BLaER1 treated with 17β-estradiol and CSF1 and Interleukin-3, amounts not matched to agents 10 nM and 100 nM (cell line): ENCODE results near the gene TRIM31.

Experiments used
- H3K27ac ChIP-seq, 11 experiments: shearing (Covaris generic); formaldehyde crosslinking; 2 replicates each; pipeline ENCODE4 v1.8.1; 2022
- H3K27me3 ChIP-seq, 11 experiments: shearing (Covaris generic); formaldehyde crosslinking; 2 replicates each; pipeline ENCODE4 v1.8.1; 2022
- H3K36me3 ChIP-seq, 11 experiments: shearing (Covaris generic); formaldehyde crosslinking; 2 replicates each; pipeline ENCODE4 v1.8.1; 2022
- H3K4me1 ChIP-seq, 10 experiments: shearing (Covaris generic); formaldehyde crosslinking; 2 replicates each; pipeline ENCODE4 v1.8.1; 2022
- H3K4me2 ChIP-seq, 11 experiments: shearing (Covaris generic); formaldehyde crosslinking; 2 replicates each; pipeline ENCODE4 v1.8.1; 2022
- H3K4me3 ChIP-seq, 10 experiments: shearing (Covaris generic); formaldehyde crosslinking; 2 replicates each; pipeline ENCODE4 v1.8.1; 2022
- H3K9ac ChIP-seq, 11 experiments: shearing (Covaris generic); formaldehyde crosslinking; 2 replicates each; pipeline ENCODE4 v1.8.1; 2022
- H3K9me3 ChIP-seq, 11 experiments: shearing (Covaris generic); formaldehyde crosslinking; replicated peaks in 1 of 11; 2 replicates each; pipeline ENCODE4 v1.8.1; 2022
- H4K20me1 ChIP-seq, 11 experiments: shearing (Covaris generic); formaldehyde crosslinking; 2 replicates each; pipeline ENCODE4 v1.8.1; 2022
- Cebpa-rat ChIP-seq, 11 experiments: shearing (Covaris generic); IDR thresholded peaks; 2 replicates each; pipeline ENCODE4 v1.8.1; 2022

Gene TRIM31

GRCh38 chr6:30136570-30137286, 23.8 kb upstream of the TRIM31 start:
- TF ChIP-seq Cebpa-rat (IDR thresholded peaks at IDR 0.05), result no peak
- H3K9me3 ChIP-seq, result no peaks in the 10 kb centered on the region
- no peak overlapping the region for H3K27ac ChIP-seq
- H3K4me2 ChIP-seq, result peak overlapping the region; percentile 25 to 84 (median 69); a peak in 20 of 22 replicates
- no peaks in the 10 kb centered on the region for H3K36me3 ChIP-seq
- peaks cover 8 to 22% (median 18%) of the 10 kb centered on the region in 10 experiments; a peak in 19 of 20 replicates for H3K4me1 ChIP-seq
- no peak overlapping the region for H3K4me3 ChIP-seq
- H3K27me3 ChIP-seq, result no peaks in the 10 kb centered on the region
- H4K20me1 ChIP-seq, result no peaks in the 10 kb centered on the region
- peak overlapping the region in 1 of 11 experiments; percentile 17; a peak in 1 of 22 replicates for H3K9ac ChIP-seq

- Histone ChIP-seq H4K20me1 (no peaks in the 10 kb centered on the region), H3K9me3 (no peaks in the 10 kb centered on the region), H3K4me3 (no peak within 1 kb of the TSS), H3K4me1 (peaks cover 9 to 30% (median 20%) of the 10 kb centered on the region in 10 experiments; a peak in 19 of 20 replicates), H3K27me3 (no peaks in the 10 kb centered on the region), H3K9ac (peak within 1 kb of the TSS in 1 of 11 experiments; percentile 17; a peak in 1 of 22 replicates), H3K4me2 (peak within 1 kb of the TSS; percentile 25 to 84 (median 69); a peak in 20 of 22 replicates), H3K27ac (no peak within 1 kb of the TSS), H3K36me3 (no peaks in the 10 kb centered on the region)
- TF ChIP-seq Cebpa-rat (IDR thresholded peaks at IDR 0.05), result no peak
These were observed 22.9 kb upstream of the TRIM31 start, which contains the start of gene TRIM40 for GRCh38 chr6:30135757-30136156. TSS of gene TRIM40 (plus strand) at chr6:30136140. CDS start at chr6:30137037, 897 bp downstream.

- TF ChIP-seq Cebpa-rat (IDR thresholded peaks at IDR 0.05), result no peak
- Histone ChIP-seq H4K20me1 (no peaks in the 10 kb centered on the region), H3K9me3 (no peaks in the 10 kb centered on the region), H3K4me1 (peaks cover 12 to 37% (median 26%) of the 10 kb centered on the region in 10 experiments; a peak in 19 of 20 replicates), H3K27ac (no peak overlapping the region), H3K9ac (no peak overlapping the region), H3K36me3 (no peaks in the 10 kb centered on the region), H3K4me2 (peak overlapping the region in 3 of 11 experiments; percentile 64 to 73 (median 69); a peak in 1 of 22 replicates), H3K27me3 (peaks cover 0 to 6% (median 0%) of the 10 kb centered on the region in 11 experiments; a peak in 3 of 22 replicates), H3K4me3 (no peak overlapping the region)
These were observed 22.3 kb upstream of the TRIM31 start for GRCh38 chr6:30135147-30135546.

GRCh38 chr6:30131947-30132497, 19.1 kb upstream of the TRIM31 start:
- Histone ChIP-seq H3K36me3 (no peaks in the 10 kb centered on the region), H3K4me2 (peak overlapping the region in 1 of 11 experiments; percentile 3; a peak in 2 of 22 replicates), H3K9me3 (no peaks in the 10 kb centered on the region), H3K27me3 (peaks cover 19 to 37% (median 29%) of the 10 kb centered on the region in 11 experiments), H3K4me1 (peaks cover 16 to 58% (median 43%) of the 10 kb centered on the region in 10 experiments; a peak in 19 of 20 replicates), H4K20me1 (0 out of 22 replicates have a peak, but pooled peaks cover 0 to 3% (median 0%) of the 10 kb centered on the region in 11 experiments), H3K9ac (no peak overlapping the region), H3K4me3 (no peak overlapping the region), H3K27ac (no peak overlapping the region)
- TF ChIP-seq Cebpa-rat (IDR thresholded peaks at IDR 0.05), result no peak

GRCh38 chr6:30130887-30131862, 18.3 kb upstream of the TRIM31 start:
- H3K4me2 ChIP-seq, result peak overlapping the region; percentile 10 to 68 (median 47)
- 0 out of 22 replicates have a peak, but pooled peaks cover 0 to 5% (median 0%) of the 10 kb centered on the region in 11 experiments for H4K20me1 ChIP-seq
- no peaks in the 10 kb centered on the region for H3K9me3 ChIP-seq
- no peak for TF ChIP-seq Cebpa-rat (IDR thresholded peaks at IDR 0.05)
- no peak overlapping the region for H3K4me3 ChIP-seq
- H3K36me3 ChIP-seq, result no peaks in the 10 kb centered on the region
- H3K27me3 ChIP-seq, result peaks cover 21 to 43% (median 36%) of the 10 kb centered on the region in 11 experiments
- H3K27ac ChIP-seq, result no peak overlapping the region
- no peak overlapping the region for H3K9ac ChIP-seq
- peaks cover 10 to 58% (median 36%) of the 10 kb centered on the region in 10 experiments; a peak in 18 of 20 replicates for H3K4me1 ChIP-seq

GRCh38 chr6:30130179-30130679, 17.3 kb upstream of the TRIM31 start:
- Histone ChIP-seq H3K4me1 (peaks cover 10 to 50% (median 30%) of the 10 kb centered on the region in 10 experiments; a peak in 18 of 20 replicates), H3K4me2 (peak overlapping the region in 9 of 11 experiments; percentile 10 to 68 (median 47); a peak in 16 of 22 replicates), H3K9me3 (no peaks in the 10 kb centered on the region), H3K27ac (no peak overlapping the region), H3K27me3 (peaks cover 21 to 43% (median 37%) of the 10 kb centered on the region in 11 experiments), H3K4me3 (no peak overlapping the region), H4K20me1 (0 out of 22 replicates have a peak, but pooled peaks cover 0 to 5% (median 0%) of the 10 kb centered on the region in 11 experiments), H3K36me3 (no peaks in the 10 kb centered on the region), H3K9ac (no peak overlapping the region)
- no peak for TF ChIP-seq Cebpa-rat (IDR thresholded peaks at IDR 0.05)

- peaks cover 21 to 43% (median 37%) of the 10 kb centered on the region in 11 experiments for H3K27me3 ChIP-seq
- no peak overlapping the region for H3K9ac ChIP-seq
- H3K4me2 ChIP-seq, result peak overlapping the region in 6 of 11 experiments; percentile 17 to 68 (median 38); a peak in 10 of 22 replicates
These were observed 16.6 kb upstream of the TRIM31 start for GRCh38 chr6:30129265-30130178.

More at GRCh38 chr6:30129265-30130178, 16.6 kb upstream of the TRIM31 start:
- Histone ChIP-seq H3K27ac (no peak overlapping the region), H3K4me1 (peaks cover 10 to 50% (median 30%) of the 10 kb centered on the region in 10 experiments; a peak in 18 of 20 replicates), H4K20me1 (0 out of 22 replicates have a peak, but pooled peaks cover 0 to 5% (median 0%) of the 10 kb centered on the region in 11 experiments), H3K36me3 (no peaks in the 10 kb centered on the region), H3K4me3 (no peak overlapping the region), H3K9me3 (no peaks in the 10 kb centered on the region)
- TF ChIP-seq Cebpa-rat (IDR thresholded peaks at IDR 0.05), result no peak
